NOMO-1 (cell line): Measurements from ENCODE around the gene IL17REL.
A peak's percentile ranks its signal among the peaks of the same experiment; 100 is the strongest.

Experiments
- DNase-seq, 2 experiments: peaks; one replicate each; lab custom pipeline; 2025; ENCODE audit not compliant: unreplicated experiment in 2 of 2; lab: John Stamatoyannopoulos, UW

Gene IL17REL

GRCh38 chr22:49970528-49971231 is 41.9 kb downstream of the IL17REL start:
- peak; percentile 95 to 99 for DNase-seq

GRCh38 chr22:49969751-49970527 is 42.6 kb downstream of the IL17REL start:
- no peak for DNase-seq

GRCh38 chr22:49968831-49969661 is 43.5 kb downstream of the IL17REL start:
- DNase-seq = no peak

GRCh38 chr22:49968313-49968830 is 44.2 kb downstream of the IL17REL start:
- DNase-seq = no peak

- DNase-seq = no peak
Observed at GRCh38 chr22:49967706-49968208, 44.8 kb downstream of the IL17REL start.

GRCh38 chr22:49966774-49967705 is 45.5 kb downstream of the IL17REL start:
- DNase-seq = peak; percentile 70 to 71

GRCh38 chr22:49966041-49966773 is 46.4 kb downstream of the IL17REL start:
- DNase-seq = no peak

GRCh38 chr22:49965091-49966040 is 47.2 kb downstream of the IL17REL start:
- no peak for DNase-seq

- no peak for DNase-seq
Observed at GRCh38 chr22:49964136-49965090, 48.2 kb downstream of the IL17REL start.

GRCh38 chr22:49963647-49964026 is 48.9 kb downstream of the IL17REL start:
- DNase-seq = no peak

GRCh38 chr22:49962751-49963646 is 49.6 kb downstream of the IL17REL start:
- no peak for DNase-seq

GRCh38 chr22:49962012-49962750 is 50.4 kb downstream of the IL17REL start:
- DNase-seq = peak in 1 of 2 experiments; percentile 17

GRCh38 chr22:49961601-49962011 is 51.0 kb downstream of the IL17REL start:
- no peak for DNase-seq

- no peak for DNase-seq
Observed at GRCh38 chr22:49961005-49961600, 51.5 kb downstream of the IL17REL start.
